Activated CD4-positive, alpha-beta T cell treated with anti-CD3 and anti-CD28 coated beads, Interleukin-2, Interleukin-4, amounts not matched to agents 100 ng/mL and 50 ng/mL, durations not matched to agents 16 hours and 8 hours (primary cell): Measurements from ENCODE around the gene CLTB.

ENCODE experiments used
- DNase-seq: peaks from one replicate; pipeline ENCODE4 v3.0.0-alpha.2; 2020; ENCODE audit warnings: low spot score

Gene CLTB

GRCh38 chr5:176401281-176402205, 14.8 kb downstream of the CLTB start:
- no peak for DNase-seq

- DNase-seq = no peak
These were observed 15.8 kb downstream of the CLTB start for GRCh38 chr5:176400382-176401156.

- DNase-seq = no peak
These were observed 18.5 kb downstream of the CLTB start for GRCh38 chr5:176397736-176398420.

GRCh38 chr5:176396330-176396729, 20.0 kb downstream of the CLTB start:
- no peak for DNase-seq

- DNase-seq = no peak
These were observed 21.3 kb downstream of the CLTB start for GRCh38 chr5:176394881-176395675.

GRCh38 chr5:176394096-176394495, 22.2 kb downstream of the CLTB start:
- DNase-seq = no peak

- no peak for DNase-seq
These were observed 23.8 kb downstream of the CLTB start for GRCh38 chr5:176392526-176392925.

GRCh38 chr5:176391999-176392398, 24.3 kb downstream of the CLTB start:
- DNase-seq = no peak

GRCh38 chr5:176391479-176391878, 24.9 kb downstream of the CLTB start:
- no peak for DNase-seq

- no peak for DNase-seq
These were observed 26.9 kb downstream of the CLTB start for GRCh38 chr5:176389135-176390123.

- DNase-seq = peak; percentile 98
These were observed 27.8 kb downstream of the CLTB start, which contains the start of the genes HIGD2A and NOP16 for GRCh38 chr5:176388444-176389134. Gene HIGD2A, plus strand, starts transcription at chr5:176388751. Its CDS starts 69 bp downstream, at chr5:176388820. Gene NOP16, minus strand, starts transcription at chr5:176388598. Its CDS starts 59 bp downstream, at chr5:176388539.

- DNase-seq = peak; percentile 13
These were observed 28.3 kb downstream of the CLTB start for GRCh38 chr5:176388003-176388443.

GRCh38 chr5:176387384-176387925, 28.9 kb downstream of the CLTB start:
- DNase-seq = no peak

GRCh38 chr5:176386491-176386890, 29.8 kb downstream of the CLTB start:
- no peak for DNase-seq

- no peak for DNase-seq
These were observed 31.3 kb downstream of the CLTB start for GRCh38 chr5:176384991-176385390.

GRCh38 chr5:176384366-176384930, 31.9 kb downstream of the CLTB start:
- DNase-seq = no peak

- no peak for DNase-seq
These were observed 32.4 kb downstream of the CLTB start for GRCh38 chr5:176383961-176384360.

- DNase-seq = no peak
These were observed 33.0 kb downstream of the CLTB start for GRCh38 chr5:176383248-176383905.
